SK-N-SH (cell line): ENCODE data around the gene TAF6L. TPM values are rescaled to one million over a fixed set of nuclear protein-coding genes. Genes with fewer than 3 reads are reported as not detected.

Experiments
- CTCF ChIA-PET: fragments of 300-600, 350-600 bp; formaldehyde crosslinking; extraction: SDS; loops from one replicate; lab custom pipeline; 2021; lab: Yijun Ruan, JAX
- POLR2A ChIA-PET: fragments of 350-600 bp; sonication (Branson Sonifier 250); formaldehyde crosslinking; extraction: SDS; loops from one replicate; lab custom pipeline; 2020; ENCODE audit warnings: antibody characterized with exemption, inconsistent platforms; lab: Yijun Ruan, JAX
- DNase-seq: peaks from one replicate; pipeline ENCODE4 v3.0.0; 2012
- H2AFZ ChIP-seq: fragments of 200-600 bp; sonication (generic); 2 replicates; pipeline ENCODE4 v1.8.1; 2016; ENCODE audit warnings: antibody characterized with exemption, mild to moderate bottlenecking, low read depth
- H3F3A ChIP-seq: fragments of 200-600 bp; sonication (generic); replicated peaks from 2 replicates; pipeline ENCODE3; 2016; ENCODE audit warnings: antibody characterized with exemption, mild to moderate bottlenecking; ENCODE audit not compliant: insufficient read depth
- H3K27ac ChIP-seq, 2 experiments: fragments of 200-500 bp in 1 of 2; fragments of 200-600 bp in 1 of 2; sonication (Bioruptor generic) in 1 of 2; sonication (generic), shearing (Covaris generic) in 1 of 2; 2 replicates each; pipeline versions ENCODE4 v1.5.1 to v1.6.1; 2014 to 2016; ENCODE audit warnings: low read depth in 2 of 2, inconsistent platforms in 1 of 2, low read length in 1 of 2, mild to moderate bottlenecking in 1 of 2, mixed read lengths in 1 of 2
- H3K27me3 ChIP-seq: fragments of 200-600 bp; sonication (generic), shearing (Covaris generic); 2 replicates; pipeline ENCODE4 v1.6.1; 2016; ENCODE audit warnings: mixed run types; ENCODE audit not compliant: insufficient read depth
- H3K36me3 ChIP-seq, 2 experiments: fragments of 200-500 bp in 1 of 2; fragments of 200-600 bp in 1 of 2; sonication (Bioruptor generic) in 1 of 2; sonication (generic) in 1 of 2; replicated peaks in 1 of 2; 2 replicates each; pipeline versions ENCODE3 to v1.5.1; 2014 to 2016; ENCODE audit warnings: low read length in 1 of 2, mild to moderate bottlenecking in 1 of 2; ENCODE audit not compliant: insufficient read depth in 2 of 2, control insufficient read depth in 1 of 2
- H3K4me1 ChIP-seq, 2 experiments: fragments of 200-500 bp in 1 of 2; fragments of 200-600 bp in 1 of 2; sonication (Bioruptor generic) in 1 of 2; sonication (generic), shearing (Covaris generic) in 1 of 2; 2 replicates each; pipeline versions ENCODE4 v1.5.1 to v1.6.1; 2014 to 2016; ENCODE audit warnings: low read depth in 1 of 2, low read length in 1 of 2, mixed run types in 1 of 2; ENCODE audit not compliant: insufficient read depth in 2 of 2, control insufficient read depth in 1 of 2
- H3K4me2 ChIP-seq: fragments of 200-600 bp; sonication (generic), shearing (Covaris generic); 2 replicates; pipeline ENCODE4 v1.6.1; 2017; ENCODE audit warnings: mixed run types
- H3K4me3 ChIP-seq, 2 experiments: fragments of 200-500 bp in 1 of 2; fragments of 200-600 bp in 1 of 2; sonication (Bioruptor generic) in 1 of 2; sonication (generic), shearing (Covaris generic) in 1 of 2; 2 replicates each; pipeline versions ENCODE4 v1.5.1 to v1.8.1; 2014 to 2016; ENCODE audit warnings: low read depth in 2 of 2, inconsistent platforms in 1 of 2, low read length in 1 of 2, mild to moderate bottlenecking in 1 of 2, mixed read lengths in 1 of 2, moderate library complexity in 1 of 2
- H3K79me2 ChIP-seq: fragments of 200-600 bp; sonication (generic); 2 replicates; pipeline ENCODE4 v1.8.1; 2017; ENCODE audit warnings: mild to moderate bottlenecking; ENCODE audit not compliant: insufficient read depth
- H3K9ac ChIP-seq: fragments of 200-600 bp; sonication (generic); 2 replicates; pipeline ENCODE4 v1.6.1; 2017; ENCODE audit warnings: mixed run types
- H3K9me2 ChIP-seq: fragments of 200-600 bp; sonication (generic); 2 replicates; pipeline ENCODE4 v1.6.1; 2017; ENCODE audit warnings: mixed run types
- H3K9me3 ChIP-seq: fragments of 200-600 bp; sonication (generic); 2 replicates; pipeline ENCODE4 v1.6.1; 2017; ENCODE audit warnings: mixed run types, mild to moderate bottlenecking, moderate library complexity
- H4K20me1 ChIP-seq: fragments of 200-600 bp; sonication (generic); 2 replicates; pipeline ENCODE4 v1.6.1; 2017; ENCODE audit warnings: mild to moderate bottlenecking, mixed run types; ENCODE audit not compliant: insufficient read depth
- ELF1 ChIP-seq: IDR thresholded peaks from 2 replicates; pipeline ENCODE4 v1.4.0; 2012
- FOSL2 ChIP-seq: IDR thresholded peaks from 2 replicates; pipeline ENCODE4 v1.4.0; 2012; ENCODE audit warnings: low read depth, mild to moderate bottlenecking, moderate library complexity, borderline replicate concordance
- FOXJ3 ChIP-seq: sonication (generic); formaldehyde crosslinking; IDR thresholded peaks from 2 replicates; pipeline ENCODE4 v1.5.1; 2020; ENCODE audit warnings: mild to moderate bottlenecking, missing genetic modification reagents
- GABPA ChIP-seq: IDR thresholded peaks from 2 replicates; pipeline ENCODE4 v1.4.0; 2012; ENCODE audit warnings: low read depth, mild to moderate bottlenecking
- JUND ChIP-seq: IDR thresholded peaks from 2 replicates; pipeline ENCODE4 v1.4.0; 2012
- MEF2A ChIP-seq: IDR thresholded peaks from 2 replicates; pipeline ENCODE4 v1.4.0; 2012; ENCODE audit warnings: low read depth, borderline replicate concordance
- MXI1 ChIP-seq: IDR thresholded peaks from 2 replicates; pipeline ENCODE4 v1.6.1; 2012; ENCODE audit warnings: mild to moderate bottlenecking, low read depth, low read length, improper control_type of control experiment
- NRF1 ChIP-seq: IDR thresholded peaks from 2 replicates; pipeline ENCODE4 v1.6.1; 2012; ENCODE audit warnings: low read depth, mild to moderate bottlenecking, low read length
- PBX3 ChIP-seq: IDR thresholded peaks from 2 replicates; pipeline ENCODE4; 2012
- POLR2AphosphoS5 ChIP-seq: IDR thresholded peaks from 2 replicates; pipeline ENCODE4 v1.6.1; 2012; ENCODE audit warnings: low read depth, low read length
- RFX5 ChIP-seq: IDR thresholded peaks from 2 replicates; pipeline ENCODE4 v1.6.1; 2012; ENCODE audit warnings: mild to moderate bottlenecking, improper control_type of control experiment, low read length
- TAF1 ChIP-seq: IDR thresholded peaks from 2 replicates; pipeline ENCODE4 v1.6.1; 2012; ENCODE audit warnings: low read depth, mild to moderate bottlenecking, low read length, moderate library complexity, borderline replicate concordance
- TCF12 ChIP-seq: IDR thresholded peaks from 2 replicates; pipeline ENCODE4 v1.4.0; 2012
- USF1 ChIP-seq: IDR thresholded peaks from 2 replicates; pipeline ENCODE4 v1.4.0; 2012; ENCODE audit warnings: low read depth, borderline replicate concordance
- USF2 ChIP-seq: fragments of 150-350 bp; IDR thresholded peaks from 2 replicates; pipeline ENCODE4 v1.6.1; 2017; ENCODE audit warnings: antibody characterized with exemption, low read length, low read depth, borderline replicate concordance
- WGBS: methylation state at CpG from one replicate; pipeline ENCODE4 v1.1.6; 2017; ENCODE audit warnings: low lambda C conversion rate; 5-methylcytosine and 5-hydroxymethylcytosine counted together
- polyA plus RNA-seq, 3 experiments: library from polyadenylated mRNA; depleted of rRNA; stranded (reverse); fragments of >200 nt; gene quantifications; 2 replicates each; pipeline ENCODE4 v1.2.3, GENCODE V29; 2012
- TF ChIP-seq, protein P1 (sequence below): IDR thresholded peaks from 2 replicates; pipeline ENCODE4 v1.4.0; 2012; ENCODE audit warnings: low read depth
- TF ChIP-seq, protein P2 (sequence below): fragments of 150-350 bp; IDR thresholded peaks from 2 replicates; pipeline ENCODE4 v1.6.1; 2016; ENCODE audit warnings: mild to moderate bottlenecking, low read depth, low read length
- TF ChIP-seq, protein P3 (sequence below): fragments of 200-600 bp; sonication (generic); IDR thresholded peaks from 2 replicates; pipeline ENCODE4 v1.6.1; 2017; ENCODE audit warnings: antibody characterized with exemption, mild to moderate bottlenecking, moderate library complexity

Gene TAF6L
- polyA plus RNA-seq, 1 of the 3 experiments (the other 2 are of a cell fraction), result 33.6 TPM

DNA sequence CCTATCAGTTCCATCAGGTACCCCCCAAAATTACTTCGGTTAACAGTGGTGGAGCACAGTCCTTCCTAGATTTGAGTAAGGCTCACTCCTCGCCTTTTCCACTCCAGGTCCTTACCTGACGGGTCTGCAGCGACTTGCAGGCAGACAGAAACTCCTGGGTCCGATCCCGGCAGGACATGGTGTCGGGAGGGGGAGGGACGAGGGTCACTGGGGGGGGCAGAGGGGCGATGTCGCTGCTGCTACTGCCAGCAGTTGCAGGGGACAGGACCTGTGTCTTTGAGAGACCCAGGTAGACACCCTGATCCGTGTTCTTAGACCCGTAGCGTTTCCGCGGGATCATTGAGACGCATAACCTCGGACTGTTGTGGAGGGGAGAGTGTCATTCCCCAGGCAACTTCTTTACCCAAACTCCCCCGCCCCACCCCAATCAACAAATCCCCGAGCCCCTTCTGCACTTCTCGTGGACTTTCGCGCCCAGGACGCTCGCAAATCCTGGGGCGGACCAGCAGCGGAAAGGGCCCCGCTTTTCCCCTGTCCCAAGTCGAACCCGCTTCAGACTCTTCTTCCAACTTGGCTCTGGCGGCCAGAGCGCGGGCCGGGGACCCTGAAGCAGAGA is 59.8 kb downstream of the TAF6L start:
- ChIA-PET POLR2A (interaction anchor here (0.8 to 2.2 kb wide), 7 partner anchors 9 to 229 kb away, joined by 3 to 32 read pairs (median 4); partner anchors contain the start of genes MTA2, NXF1, SLC3A2 and TAF6L), CTCF (interaction anchor here (2.4 kb wide), 1 partner anchor 45 kb away, joined by 15 read pairs; no protein-coding TSS in a partner anchor)
- Histone ChIP-seq H3K9ac (peak overlapping the region; percentile 98), H3K36me3 (peaks cover 32 to 37% of the 10 kb centered on the region in 2 experiments), H3K9me3 (no peaks in the 10 kb centered on the region), H3K27me3 (no peaks in the 10 kb centered on the region), H3K9me2 (no peaks in the 10 kb centered on the region), H3K4me3 (peak overlapping the region; percentile 76 to 99), H3F3A (no peaks in the 10 kb centered on the region), H3K4me2 (peak overlapping the region; percentile 93), H2AFZ (no peak overlapping the region), H3K27ac (peak overlapping the region; percentile 80 to 93), H3K79me2 (peaks cover 67% of the 10 kb centered on the region), H4K20me1 (peaks cover 32% of the 10 kb centered on the region), H3K4me1 (peaks cover 0 to 20% of the 10 kb centered on the region in 2 experiments; a peak in 3 of 4 replicates)
- peak; percentile 68 for DNase-seq
- WGBS, result 2% methylated on average over 24 of the region's 33 CpGs
- TF ChIP-seq, protein P1, sequence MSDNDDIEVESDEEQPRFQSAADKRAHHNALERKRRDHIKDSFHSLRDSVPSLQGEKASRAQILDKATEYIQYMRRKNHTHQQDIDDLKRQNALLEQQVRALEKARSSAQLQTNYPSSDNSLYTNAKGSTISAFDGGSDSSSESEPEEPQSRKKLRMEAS, result 0 out of 2 replicates have a peak, but pooled peaks have one; percentile 7
- TF ChIP-seq FOSL2, result no peak

GRCh38 chr11:62831520-62832335 is 60.5 kb downstream of the TAF6L start, which contains the start of gene STX5:
Gene STX5, minus strand, starts transcription at chr11:62832051. Its CDS starts 808 bp downstream, at chr11:62831243.
- Histone ChIP-seq H3K4me2 (peak within 1 kb of the TSS; percentile 93), H3K4me3 (peak within 1 kb of the TSS; percentile 76 to 99), H3K9ac (peak within 1 kb of the TSS; percentile 98), H2AFZ (no peak within 1 kb of the TSS; the same call in 1 of the 2 replicates), H3K9me3 (no peaks in the 10 kb centered on the region), H3K9me2 (no peaks in the 10 kb centered on the region), H3K27me3 (no peaks in the 10 kb centered on the region), H3K36me3 (peaks cover 38 to 42% of the 10 kb centered on the region in 2 experiments), H3K27ac (peak within 1 kb of the TSS; percentile 89 to 93), H3K4me1 (peaks cover 0 to 20% of the 10 kb centered on the region in 2 experiments; a peak in 3 of 4 replicates), H4K20me1 (peaks cover 32% of the 10 kb centered on the region), H3F3A (peaks cover under 1% of the 10 kb centered on the region), H3K79me2 (peaks cover 70% of the 10 kb centered on the region)
- ChIA-PET CTCF (interaction anchor here (0.6 to 2.4 kb wide), 4 partner anchors 45 to 1933 kb away, joined by 3 to 15 read pairs (median 4); partner anchors contain the start of gene SLC3A2), POLR2A (interaction anchor here (0.6 to 2.2 kb wide), 15 partner anchors 9 to 331 kb away, joined by 3 to 32 read pairs (median 4); partner anchors contain the start of genes C11orf98, CSKMT, HNRNPUL2 and MTA2)
- WGBS, result under 1% methylated on average over 43 of the region's 65 CpGs
- DNase-seq, result peak; percentile 96
- TF ChIP-seq USF2 (no peak), MXI1 (peak; percentile 51; the same call in 1 of the 2 replicates), JUND (0 out of 2 replicates have a peak, but pooled peaks have one; percentile 2), PBX3 (peak; percentile 99), NRF1 (no peak), ELF1 (peak; percentile 56; the same call in 1 of the 2 replicates), POLR2AphosphoS5 (peak; percentile 84), FOXJ3 (CRISPR knock-in tag) (no peak), MEF2A (no peak), RFX5 (peak; percentile 79), GABPA (peak; percentile 88), USF1 (0 out of 2 replicates have a peak, but pooled peaks have one; percentile 33), TCF12 (no peak), TAF1 (peak; percentile 39)
- TF ChIP-seq, protein P2, sequence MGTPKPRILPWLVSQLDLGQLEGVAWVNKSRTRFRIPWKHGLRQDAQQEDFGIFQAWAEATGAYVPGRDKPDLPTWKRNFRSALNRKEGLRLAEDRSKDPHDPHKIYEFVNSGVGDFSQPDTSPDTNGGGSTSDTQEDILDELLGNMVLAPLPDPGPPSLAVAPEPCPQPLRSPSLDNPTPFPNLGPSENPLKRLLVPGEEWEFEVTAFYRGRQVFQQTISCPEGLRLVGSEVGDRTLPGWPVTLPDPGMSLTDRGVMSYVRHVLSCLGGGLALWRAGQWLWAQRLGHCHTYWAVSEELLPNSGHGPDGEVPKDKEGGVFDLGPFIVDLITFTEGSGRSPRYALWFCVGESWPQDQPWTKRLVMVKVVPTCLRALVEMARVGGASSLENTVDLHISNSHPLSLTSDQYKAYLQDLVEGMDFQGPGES, result peak; percentile 76
- TF ChIP-seq, protein P3, sequence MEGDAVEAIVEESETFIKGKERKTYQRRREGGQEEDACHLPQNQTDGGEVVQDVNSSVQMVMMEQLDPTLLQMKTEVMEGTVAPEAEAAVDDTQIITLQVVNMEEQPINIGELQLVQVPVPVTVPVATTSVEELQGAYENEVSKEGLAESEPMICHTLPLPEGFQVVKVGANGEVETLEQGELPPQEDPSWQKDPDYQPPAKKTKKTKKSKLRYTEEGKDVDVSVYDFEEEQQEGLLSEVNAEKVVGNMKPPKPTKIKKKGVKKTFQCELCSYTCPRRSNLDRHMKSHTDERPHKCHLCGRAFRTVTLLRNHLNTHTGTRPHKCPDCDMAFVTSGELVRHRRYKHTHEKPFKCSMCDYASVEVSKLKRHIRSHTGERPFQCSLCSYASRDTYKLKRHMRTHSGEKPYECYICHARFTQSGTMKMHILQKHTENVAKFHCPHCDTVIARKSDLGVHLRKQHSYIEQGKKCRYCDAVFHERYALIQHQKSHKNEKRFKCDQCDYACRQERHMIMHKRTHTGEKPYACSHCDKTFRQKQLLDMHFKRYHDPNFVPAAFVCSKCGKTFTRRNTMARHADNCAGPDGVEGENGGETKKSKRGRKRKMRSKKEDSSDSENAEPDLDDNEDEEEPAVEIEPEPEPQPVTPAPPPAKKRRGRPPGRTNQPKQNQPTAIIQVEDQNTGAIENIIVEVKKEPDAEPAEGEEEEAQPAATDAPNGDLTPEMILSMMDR, result no peak
